Smooth muscle cell (in vitro differentiated cells): ENCODE results near the gene BID. TPM values are rescaled to one million over a fixed set of nuclear protein-coding genes. Genes with fewer than 3 reads are reported as not detected.

Source experiments
- DNase-seq: peaks from one replicate; lab custom pipeline; 2025; ENCODE audit not compliant: unreplicated experiment; lab: John Stamatoyannopoulos, UW
- H2AFZ ChIP-seq: fragments of 200-600 bp; sonication (generic); 2 replicates; pipeline ENCODE4 v1.6.0; 2016; ENCODE audit warnings: antibody characterized with exemption, low read depth, mild to moderate bottlenecking
- H3F3A ChIP-seq: fragments of 200-600 bp; sonication (generic); 2 replicates; pipeline ENCODE4 v1.6.0; 2017; ENCODE audit warnings: antibody characterized with exemption, low read depth
- H3K27ac ChIP-seq: fragments of 200-600 bp; sonication (generic); 2 replicates; pipeline ENCODE4 v1.5.1; 2016; ENCODE audit warnings: low read depth, mild to moderate bottlenecking
- H3K27me3 ChIP-seq: fragments of 200-600 bp; sonication (generic); 2 replicates; pipeline ENCODE4 v1.6.1; 2016; ENCODE audit warnings: low read depth, mild to moderate bottlenecking
- H3K36me3 ChIP-seq: fragments of 200-600 bp; sonication (generic); 2 replicates; pipeline ENCODE4 v1.5.1; 2016; ENCODE audit warnings: low read depth
- H3K4me1 ChIP-seq: fragments of 200-600 bp; sonication (generic); 2 replicates; pipeline ENCODE4 v1.5.1; 2016; ENCODE audit warnings: low read depth
- H3K4me2 ChIP-seq: fragments of 200-600 bp; sonication (generic); 2 replicates; pipeline ENCODE4 v1.6.0; 2016; ENCODE audit warnings: mild to moderate bottlenecking
- H3K4me3 ChIP-seq: fragments of 200-600 bp; sonication (generic); 2 replicates; pipeline ENCODE4 v1.5.1; 2016; ENCODE audit warnings: mild to moderate bottlenecking
- H3K79me2 ChIP-seq: fragments of 200-600 bp; sonication (generic); 2 replicates; pipeline ENCODE4 v1.6.0; 2016; ENCODE audit warnings: low read depth, mild to moderate bottlenecking
- H3K9ac ChIP-seq: fragments of 200-600 bp; sonication (generic); 2 replicates; pipeline ENCODE4 v1.6.0; 2016; ENCODE audit warnings: low read depth
- H3K9me3 ChIP-seq: fragments of 200-600 bp; sonication (generic); replicated peaks from 2 replicates; pipeline ENCODE4 v1.5.1; 2016; ENCODE audit warnings: low read depth
- H4K20me1 ChIP-seq: fragments of 200-600 bp; sonication (generic); 2 replicates; pipeline ENCODE4 v1.6.0; 2016; ENCODE audit warnings: low read depth
- WGBS: methylation state at CpG from one replicate; pipeline ENCODE4 v1.1.7; 2016; ENCODE audit warnings: low lambda C conversion rate; 5-methylcytosine and 5-hydroxymethylcytosine counted together
- polyA plus RNA-seq: library from polyadenylated mRNA; unstranded; fragments of >200 nt; fragmentation: Nextera tagmentation; extraction: Ambion mirVana; gene quantifications from 2 replicates; pipeline ENCODE4 v1.2.1, GENCODE V29; 2016
- total RNA-seq: library from RNA; depleted of rRNA; stranded (reverse); fragments of >200 nt; gene quantifications from 2 replicates; pipeline ENCODE4 v1.2.3, GENCODE V29; 2014
- TF ChIP-seq, protein P1 (sequence below): fragments of 200-600 bp; sonication (generic); IDR thresholded peaks from 2 replicates; pipeline ENCODE4 v1.5.1; 2017; ENCODE audit warnings: borderline replicate concordance, mild to moderate bottlenecking, antibody characterized with exemption; ENCODE audit not compliant: insufficient read depth, poor library complexity, severe bottlenecking

Gene BID
- total RNA-seq = 6.8 and 8.1 TPM in 2 replicates
- polyA plus RNA-seq = 23.3 and 26.9 TPM in 2 replicates

DNA sequence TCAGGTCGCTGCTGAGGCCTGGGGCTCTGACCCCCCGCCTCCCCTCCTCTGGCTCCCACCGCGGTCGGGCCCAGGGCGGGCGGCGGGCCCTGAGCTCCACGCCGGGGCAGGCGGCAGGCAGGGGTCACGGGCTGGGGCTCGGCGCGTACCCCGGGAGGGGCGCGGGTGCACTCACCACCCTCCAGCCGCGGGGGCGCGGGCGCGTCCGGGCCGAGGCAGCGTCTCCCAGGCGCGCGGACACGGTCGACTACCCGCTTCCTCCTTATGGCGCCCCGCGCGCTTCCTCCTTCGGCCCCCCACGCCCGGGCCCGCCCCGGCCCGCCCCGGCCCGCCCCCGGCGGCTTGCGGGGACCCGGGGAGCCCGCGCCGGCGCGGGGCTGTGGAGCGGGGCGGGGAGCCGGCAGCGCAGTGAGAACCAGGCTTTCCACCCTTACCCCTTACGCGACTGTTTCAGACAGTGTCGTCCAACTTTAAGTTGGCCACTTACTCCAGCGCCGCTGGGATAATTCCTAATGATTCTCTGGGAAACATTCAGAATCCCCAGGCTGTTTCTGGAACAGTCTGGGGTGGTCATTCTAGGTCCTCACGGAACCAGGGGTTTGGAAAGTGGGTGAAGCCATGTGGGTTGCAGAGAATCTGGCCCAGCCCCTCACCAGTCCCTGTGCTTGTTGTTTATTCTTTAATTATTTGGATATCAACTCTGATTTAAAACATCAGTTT is at the start of gene BID:
TSS of gene BID (minus strand) at position 264 of the 720 bp plus-strand sequence. CDS start 24,353 bp downstream, outside the sequence.
- H3K27me3 ChIP-seq = no peaks in the 10 kb centered on the region
- DNase-seq = peak; percentile 12
- no peaks in the 10 kb centered on the region for H3K36me3 ChIP-seq
- no peak within 1 kb of the TSS for H3K9ac ChIP-seq
- peaks cover 17% of the 10 kb centered on the region for H4K20me1 ChIP-seq
- peak within 1 kb of the TSS; percentile 71 for H3K4me3 ChIP-seq
- H2AFZ ChIP-seq = peak within 1 kb of the TSS; percentile 54
- no peaks in the 10 kb centered on the region for H3K79me2 ChIP-seq
- H3K4me2 ChIP-seq = peak within 1 kb of the TSS; percentile 90
- TF ChIP-seq, protein P1, sequence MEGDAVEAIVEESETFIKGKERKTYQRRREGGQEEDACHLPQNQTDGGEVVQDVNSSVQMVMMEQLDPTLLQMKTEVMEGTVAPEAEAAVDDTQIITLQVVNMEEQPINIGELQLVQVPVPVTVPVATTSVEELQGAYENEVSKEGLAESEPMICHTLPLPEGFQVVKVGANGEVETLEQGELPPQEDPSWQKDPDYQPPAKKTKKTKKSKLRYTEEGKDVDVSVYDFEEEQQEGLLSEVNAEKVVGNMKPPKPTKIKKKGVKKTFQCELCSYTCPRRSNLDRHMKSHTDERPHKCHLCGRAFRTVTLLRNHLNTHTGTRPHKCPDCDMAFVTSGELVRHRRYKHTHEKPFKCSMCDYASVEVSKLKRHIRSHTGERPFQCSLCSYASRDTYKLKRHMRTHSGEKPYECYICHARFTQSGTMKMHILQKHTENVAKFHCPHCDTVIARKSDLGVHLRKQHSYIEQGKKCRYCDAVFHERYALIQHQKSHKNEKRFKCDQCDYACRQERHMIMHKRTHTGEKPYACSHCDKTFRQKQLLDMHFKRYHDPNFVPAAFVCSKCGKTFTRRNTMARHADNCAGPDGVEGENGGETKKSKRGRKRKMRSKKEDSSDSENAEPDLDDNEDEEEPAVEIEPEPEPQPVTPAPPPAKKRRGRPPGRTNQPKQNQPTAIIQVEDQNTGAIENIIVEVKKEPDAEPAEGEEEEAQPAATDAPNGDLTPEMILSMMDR = no peak
- H3K9me3 ChIP-seq = no peaks in the 10 kb centered on the region
- WGBS = 3% methylated on average over 19 of the region's 64 CpGs
- no peak within 1 kb of the TSS for H3K27ac ChIP-seq
- H3K4me1 ChIP-seq = peaks cover 9% of the 10 kb centered on the region
- no peaks in the 10 kb centered on the region for H3F3A ChIP-seq

DNA sequence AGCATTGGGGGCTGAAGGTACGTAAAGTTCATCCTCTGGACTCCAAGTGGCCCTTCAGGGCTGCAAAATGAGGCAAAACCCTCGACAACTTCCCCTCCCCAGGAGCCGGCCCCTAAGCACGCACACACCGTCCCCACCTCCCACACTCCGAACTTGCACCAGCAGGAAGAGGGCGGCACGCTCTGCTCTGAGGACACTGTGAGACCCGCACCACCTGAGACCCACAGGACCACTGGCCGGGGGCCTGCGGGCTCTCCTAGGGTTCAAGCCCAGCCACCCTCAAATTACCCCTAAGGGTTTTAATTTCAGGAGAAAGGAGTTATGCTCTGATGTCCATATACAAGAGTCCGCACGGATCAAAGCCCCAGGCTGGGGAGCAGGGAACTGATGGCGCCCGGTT is 49.7 kb upstream of the BID start:
- Histone ChIP-seq H3K27ac (no peak overlapping the region), H4K20me1 (no peaks in the 10 kb centered on the region), H2AFZ (no peak overlapping the region), H3K36me3 (no peaks in the 10 kb centered on the region), H3K9me3 (no peaks in the 10 kb centered on the region), H3K4me1 (no peaks in the 10 kb centered on the region), H3K4me3 (no peak overlapping the region), H3K9ac (no peak overlapping the region), H3K79me2 (no peaks in the 10 kb centered on the region), H3K27me3 (no peaks in the 10 kb centered on the region), H3F3A (no peaks in the 10 kb centered on the region), H3K4me2 (no peak overlapping the region)
- 88% methylated on average over 15 of the region's 15 CpGs for WGBS
- no peak for DNase-seq
- TF ChIP-seq, protein P1 = no peak

DNA sequence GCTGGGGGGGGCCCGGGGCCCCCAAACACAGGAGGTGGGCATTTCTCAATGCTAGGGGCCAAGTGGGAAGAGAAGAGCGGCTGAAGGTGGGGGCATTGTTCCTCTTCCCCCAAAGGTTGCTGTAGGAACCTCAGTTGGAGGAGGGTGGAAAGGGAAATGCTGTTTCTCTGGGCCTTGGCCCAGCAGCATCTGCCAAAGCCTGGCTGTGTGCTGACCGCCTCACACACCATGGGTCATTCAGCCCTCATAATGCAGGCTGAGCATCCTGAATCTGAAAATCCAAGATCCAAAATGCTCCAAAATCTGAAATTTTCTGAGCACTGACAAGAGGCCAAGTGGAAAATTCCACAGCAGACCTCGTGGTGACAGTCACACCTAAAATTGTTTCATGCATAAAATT is 49.0 kb upstream of the BID start:
- Histone ChIP-seq H3K4me3 (no peak overlapping the region), H3K4me1 (no peaks in the 10 kb centered on the region), H3K36me3 (no peaks in the 10 kb centered on the region), H3K27ac (no peak overlapping the region), H4K20me1 (no peaks in the 10 kb centered on the region), H3K27me3 (no peaks in the 10 kb centered on the region), H3K9ac (no peak overlapping the region), H2AFZ (no peak overlapping the region), H3K4me2 (no peak overlapping the region), H3K79me2 (no peaks in the 10 kb centered on the region), H3K9me3 (no peaks in the 10 kb centered on the region), H3F3A (no peaks in the 10 kb centered on the region)
- WGBS = 97% methylated on average over 4 of the region's 4 CpGs
- TF ChIP-seq, protein P1 = no peak
- DNase-seq = no peak

DNA sequence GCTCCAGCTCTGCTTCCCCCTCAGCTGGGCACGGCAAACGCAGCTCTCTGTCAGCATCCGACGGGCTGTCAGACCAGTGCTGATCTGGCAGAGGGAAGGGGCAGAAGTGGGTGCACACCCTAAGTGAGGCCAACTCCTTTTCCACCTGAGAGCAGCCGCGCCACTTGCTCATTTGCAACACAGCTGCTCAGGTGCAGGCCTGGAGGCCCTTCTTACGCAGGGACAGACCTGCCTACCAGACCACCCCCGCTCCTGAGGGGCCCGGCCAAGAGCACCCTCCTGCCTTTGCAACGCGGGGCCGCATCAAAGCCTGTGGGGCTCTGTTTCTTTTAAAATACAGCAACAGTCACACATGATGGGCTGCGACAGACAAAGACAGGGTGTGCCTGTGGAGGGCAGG is 47.8 kb upstream of the BID start:
- Histone ChIP-seq H3K9me3 (no peaks in the 10 kb centered on the region), H3K4me2 (no peak overlapping the region), H3K79me2 (no peaks in the 10 kb centered on the region), H3K27ac (no peak overlapping the region), H3K9ac (no peak overlapping the region), H3F3A (no peaks in the 10 kb centered on the region), H3K4me3 (no peak overlapping the region), H3K36me3 (no peaks in the 10 kb centered on the region), H3K27me3 (no peaks in the 10 kb centered on the region), H2AFZ (no peak overlapping the region), H3K4me1 (no peaks in the 10 kb centered on the region), H4K20me1 (no peaks in the 10 kb centered on the region)
- WGBS = 99% methylated on average over 13 of the region's 13 CpGs
- DNase-seq = no peak
- TF ChIP-seq, protein P1 = no peak
